Activated CD8-positive, alpha-beta memory T cell treated with anti-CD3 and anti-CD28 coated beads for 4 hours (primary cell): ENCODE results near the gene RAMP1.
"Not testable (repeated sequence)": the region's sequence is repeated elsewhere in the genome, so short reads cannot be mapped to it uniquely, and the experiment has no call there.

Experiments
- DNase-seq, 2 donors: peaks; one replicate each; pipeline ENCODE4 v3.0.0-alpha.2; 2020; ENCODE audit warnings: low read depth in 2 of 2

The RAMP1 gene

DNA sequence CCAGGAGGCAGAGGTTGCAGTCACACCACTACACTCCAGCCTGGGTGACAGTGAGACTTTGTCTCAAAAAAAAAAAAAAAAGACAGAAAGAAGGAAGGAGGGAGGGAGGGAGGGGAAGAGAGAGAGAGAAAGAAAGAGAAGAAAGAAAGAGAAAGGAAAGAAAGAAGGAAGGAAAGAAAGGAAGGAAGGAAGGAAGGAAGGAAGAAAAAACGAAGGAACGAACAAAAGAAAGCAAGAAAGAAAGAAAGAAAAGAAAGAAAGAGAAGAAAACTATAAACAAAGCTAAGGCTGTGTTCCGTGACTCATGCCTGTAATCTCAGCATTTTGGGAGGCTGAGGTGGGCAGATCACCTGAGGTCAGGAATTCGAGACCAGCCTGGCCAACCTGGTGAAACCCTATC, 91.9 kb downstream of the RAMP1 start:
- DNase-seq, result not testable (repeated sequence)

- DNase-seq, result no peak
Observed at GRCh38 chr2:237951878-237952277, 92.5 kb downstream of the RAMP1 start.

- no peak for DNase-seq
Observed at GRCh38 chr2:237952851-237953250, 93.4 kb downstream of the RAMP1 start.

- DNase-seq, result no peak
Observed at GRCh38 chr2:237955640-237956401, 96.4 kb downstream of the RAMP1 start.

DNA sequence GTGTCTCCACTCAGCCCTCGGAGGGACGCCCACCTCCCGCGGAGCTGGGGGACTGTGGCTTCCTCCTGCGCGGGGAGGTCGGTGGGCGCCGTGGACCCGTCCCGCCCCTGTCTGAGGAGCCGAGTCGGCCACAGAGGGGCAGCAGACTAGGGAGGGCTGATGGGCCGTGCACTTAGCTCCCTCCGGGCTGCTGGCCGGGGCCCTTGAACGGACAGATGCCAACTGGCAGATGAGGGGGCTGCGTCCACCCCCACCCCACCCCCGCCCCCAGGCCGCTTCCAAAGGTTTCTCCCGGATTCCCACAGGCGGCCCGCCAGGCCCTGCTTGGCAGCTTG, 96.9 kb downstream of the RAMP1 start:
- DNase-seq, result no peak

DNA sequence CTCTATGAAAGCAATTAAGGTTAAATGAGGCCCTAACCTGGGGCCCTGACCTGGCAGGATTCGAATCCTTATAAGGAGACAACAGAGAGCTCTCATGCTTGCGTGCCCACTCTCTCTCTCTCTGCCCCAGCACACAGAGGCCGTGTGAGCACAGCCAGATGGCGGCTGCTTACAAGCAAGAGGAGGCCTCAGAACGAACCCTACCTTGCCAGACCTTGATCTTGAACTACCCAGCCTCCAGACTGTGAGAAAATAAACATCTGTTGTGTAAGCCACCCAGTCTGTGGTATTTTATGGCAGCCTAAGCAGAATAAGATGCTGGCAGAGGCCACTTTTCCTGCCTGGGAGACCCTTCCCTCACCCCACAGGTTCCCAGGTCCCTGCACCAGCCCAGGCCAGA, 102.2 kb downstream of the RAMP1 start:
- DNase-seq, result no peak
